ENCODE data around the gene MYLK2. TPM values are rescaled to one million over a fixed set of nuclear protein-coding genes. Genes with fewer than 3 reads are reported as not detected.

Gene MYLK2
- total RNA-seq, 1 experiment from 2014 or later = 0.74 TPM

DNA sequence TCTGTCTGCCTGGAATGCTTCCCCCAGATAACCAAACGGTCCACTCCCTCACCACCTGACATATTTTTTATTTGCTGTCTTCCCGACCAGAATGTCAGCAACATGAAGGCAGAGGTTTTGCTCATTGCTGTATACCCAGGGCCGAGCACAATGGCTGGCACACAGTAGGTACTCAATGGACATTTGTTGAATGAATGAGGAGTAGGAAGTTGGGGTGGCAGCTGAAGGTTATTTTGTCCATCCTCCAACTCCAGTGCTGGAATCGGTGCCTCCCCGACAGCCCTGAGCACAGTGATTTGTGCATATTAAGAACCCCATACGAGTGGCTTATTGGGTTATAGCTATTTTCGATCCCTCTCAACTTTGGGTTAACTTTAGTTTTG is 40.8 kb downstream of the MYLK2 start:
- Histone ChIP-seq H3K14ac (ENCODE audit: insufficient read depth, low read length) (no peak overlapping the region), H3T11ph (ENCODE audit: low read length) (no peak overlapping the region), H3K79me1 (ENCODE audit: insufficient read depth, low read depth, low read length, poor library complexity, severe bottlenecking) (no peaks in the 10 kb centered on the region), H2BK5ac (ENCODE audit: insufficient read length, low read length) (no peak overlapping the region), H3K23ac (ENCODE audit: insufficient read length, low read depth, low read length) (no peak overlapping the region), H4K91ac (ENCODE audit: insufficient read length, low read depth, low read length) (no peak overlapping the region), H3K18ac (ENCODE audit: insufficient read length, low read depth, low read length) (no peak overlapping the region), H2BK120ac (ENCODE audit: low read depth, low read length, poor library complexity, severe bottlenecking) (no peak overlapping the region), H4K20me1 (ENCODE audit: control insufficient read depth, insufficient read depth, insufficient read length) (no peaks in the 10 kb centered on the region), H2AFZ (ENCODE audit: low read length) (no peak overlapping the region), H2BK15ac (ENCODE audit: low read depth, low read length) (no peak overlapping the region), H2BK20ac (ENCODE audit: low read depth, low read length, poor library complexity, severe bottlenecking) (no peak overlapping the region), H3K23me2 (ENCODE audit: insufficient read length, low read depth, low read length, poor library complexity, severe bottlenecking) (peaks cover 13% of the 10 kb centered on the region), H3K27ac (ENCODE audit: insufficient read length, low read depth, low read length) (no peak overlapping the region), H3K9ac (ENCODE audit: extremely low read depth, insufficient read length, low read length) (no peak overlapping the region), H3K27me3 (ENCODE audit: insufficient read depth, low read length) (no peaks in the 10 kb centered on the region), H4K5ac (ENCODE audit: insufficient read length, low read depth, low read length) (no peak overlapping the region), H3K79me2 (ENCODE audit: insufficient read depth, low read length) (no peaks in the 10 kb centered on the region), H2AK5ac (ENCODE audit: insufficient read length, low read length) (no peak overlapping the region), H2BK12ac (ENCODE audit: insufficient read length, low read depth, low read length) (no peak overlapping the region), H4K8ac (replicated peaks; ENCODE audit: insufficient read length, low read depth, low read length) (no peak overlapping the region), H3K4me2 (ENCODE audit: insufficient read depth, insufficient read length, low read length) (peak overlapping the region; percentile 53), H3K56ac (ENCODE audit: insufficient read length, low read depth, low read length) (no peak overlapping the region), H3K9me3 (ENCODE audit: control insufficient read depth, low read depth, low read length) (no peaks in the 10 kb centered on the region), H3K4me1 (ENCODE audit: insufficient read depth, low read length) (peaks cover 5% of the 10 kb centered on the region; the same call in 1 of the 2 replicates), H3K4ac (ENCODE audit: low read depth, low read length) (no peak overlapping the region)
- Mint-ChIP-seq H3K4me1 (peaks cover 29 to 30% of the 10 kb centered on the region in 2 experiments), H3K36me3 (ENCODE audit: insufficient read depth in 1 of 3, low read depth in 3 of 3) (no peaks in the 10 kb centered on the region; a peak in 1 of 7 replicates), H3K4me3 (peak overlapping the region; percentile 84 to 85; a peak in 4 of 5 replicates), H3K27me3 (ENCODE audit: low read depth) (peaks cover 15% of the 10 kb centered on the region), H3K9me3 (no peaks in the 10 kb centered on the region), H3K27ac (no peak overlapping the region)
- DNase-seq = no peak
- WGBS (ENCODE audit: extremely low coverage, insufficient read length, low lambda C conversion rate) = no CpG with 5 or more reads among the region's 7 CpGs
- TF ChIP-seq, protein P1, sequence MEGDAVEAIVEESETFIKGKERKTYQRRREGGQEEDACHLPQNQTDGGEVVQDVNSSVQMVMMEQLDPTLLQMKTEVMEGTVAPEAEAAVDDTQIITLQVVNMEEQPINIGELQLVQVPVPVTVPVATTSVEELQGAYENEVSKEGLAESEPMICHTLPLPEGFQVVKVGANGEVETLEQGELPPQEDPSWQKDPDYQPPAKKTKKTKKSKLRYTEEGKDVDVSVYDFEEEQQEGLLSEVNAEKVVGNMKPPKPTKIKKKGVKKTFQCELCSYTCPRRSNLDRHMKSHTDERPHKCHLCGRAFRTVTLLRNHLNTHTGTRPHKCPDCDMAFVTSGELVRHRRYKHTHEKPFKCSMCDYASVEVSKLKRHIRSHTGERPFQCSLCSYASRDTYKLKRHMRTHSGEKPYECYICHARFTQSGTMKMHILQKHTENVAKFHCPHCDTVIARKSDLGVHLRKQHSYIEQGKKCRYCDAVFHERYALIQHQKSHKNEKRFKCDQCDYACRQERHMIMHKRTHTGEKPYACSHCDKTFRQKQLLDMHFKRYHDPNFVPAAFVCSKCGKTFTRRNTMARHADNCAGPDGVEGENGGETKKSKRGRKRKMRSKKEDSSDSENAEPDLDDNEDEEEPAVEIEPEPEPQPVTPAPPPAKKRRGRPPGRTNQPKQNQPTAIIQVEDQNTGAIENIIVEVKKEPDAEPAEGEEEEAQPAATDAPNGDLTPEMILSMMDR (conservative IDR thresholded peaks at IDR 0.05) = no peak

Data from H9 (cell line).